ENCODE results near the gene PPP6R2. TPM values are rescaled to one million over a fixed set of nuclear protein-coding genes. Genes with fewer than 3 reads are reported as not detected.

Gene PPP6R2
- total and polyA plus RNA-seq, 2 of the 8 experiments (the other 6 are each of a cell fraction or from before 2014, with no cell fraction given), result 25.0 to 32.2 TPM

GRCh38 chr22:50408311-50408710, 65.2 kb downstream of the PPP6R2 start:
- Histone ChIP-seq H3K27ac (ENCODE audit: low read depth, low read length) (no peak overlapping the region), H3K36me3 (ENCODE audit: control insufficient read depth in 2 of 4, insufficient read depth in 4 of 4, low read length in 3 of 4) (peaks cover 0 to 18% (median 1%) of the 10 kb centered on the region in 4 experiments; a peak in 4 of 8 replicates), H3K27me3 (replicated peaks in 1 of 4; ENCODE audit: control insufficient read depth in 3 of 4, extremely low read depth in 1 of 4, insufficient read depth in 3 of 4, low read length in 3 of 4) (no peaks in the 10 kb centered on the region), H4K8ac (ENCODE audit: extremely low read depth, insufficient read depth, low read length) (no peak overlapping the region), H3K23me2 (ENCODE audit: low read depth, low read length) (no peaks in the 10 kb centered on the region), H2BK5ac (ENCODE audit: low read depth, low read length) (no peak overlapping the region), H2BK20ac (ENCODE audit: low read length) (no peak overlapping the region), H3K4me1 (replicated peaks in 1 of 4; ENCODE audit: control insufficient read depth in 3 of 4, insufficient read depth in 4 of 4, low read length in 3 of 4) (no peaks in the 10 kb centered on the region), H4K91ac (replicated peaks; ENCODE audit: insufficient read length, low read length) (no peak overlapping the region), H3K23ac (ENCODE audit: insufficient read length) (no peak overlapping the region), H3K79me2 (ENCODE audit: control insufficient read depth in 1 of 2, insufficient read depth in 2 of 2, low read length in 2 of 2) (no peaks in the 10 kb centered on the region), H4K20me1 (replicated peaks in 1 of 2; ENCODE audit: control insufficient read depth in 1 of 2, insufficient read depth in 2 of 2, low read length in 2 of 2) (no peaks in the 10 kb centered on the region), H3K14ac (ENCODE audit: insufficient read length) (no peak overlapping the region), H3K4me2 (ENCODE audit: insufficient read depth in 1 of 2, low read depth in 2 of 2, low read length in 2 of 2) (no peak overlapping the region), H3K56ac (replicated peaks; ENCODE audit: insufficient read length, low read depth, low read length) (no peak overlapping the region), H2BK12ac (ENCODE audit: low read depth, low read length) (no peak overlapping the region), H3K4ac (replicated peaks; ENCODE audit: insufficient read length, low read depth, low read length) (no peak overlapping the region), H3K9me3 (ENCODE audit: insufficient read depth in 2 of 2, low read depth in 1 of 2, low read length in 1 of 2) (no peaks in the 10 kb centered on the region), H2AK5ac (ENCODE audit: low read depth, low read length) (no peak overlapping the region), H2BK15ac (ENCODE audit: low read length) (no peak overlapping the region), H3K4me3 (ENCODE audit: extremely low read depth in 1 of 4, insufficient read depth in 2 of 4, low read depth in 3 of 4, low read length in 4 of 4) (no peak overlapping the region), H4K5ac (ENCODE audit: insufficient read length, low read depth, low read length) (no peak overlapping the region), H3K9ac (replicated peaks in 1 of 4; ENCODE audit: extremely low read depth in 1 of 4, low read depth in 3 of 4, low read length in 3 of 4) (no peak overlapping the region), H2BK120ac (replicated peaks; ENCODE audit: low read depth, low read length) (no peak overlapping the region), H2AFZ (ENCODE audit: low read length) (no peak overlapping the region), H3K79me1 (ENCODE audit: low read depth, low read length) (no peaks in the 10 kb centered on the region), H3K18ac (ENCODE audit: extremely low read depth, low read length) (no peak overlapping the region)
- FAIRE-seq (no peak), DNase-seq (ENCODE audit: low read depth in 1 of 2, low spot score in 2 of 2) (no peak)
- WGBS, 2 experiments (ENCODE audit: extremely low coverage in 1 of 2, insufficient coverage in 1 of 2, insufficient read length in 1 of 2, insufficient replicate concordance in 2 of 2, low coverage in 1 of 2, low lambda C conversion rate in 2 of 2, missing lambda C conversion rate in 1 of 2), result 98% methylated on average over 13 of the region's 13 CpGs; no CpG with 5 or more reads in 1 of the 2 experiments
- TF ChIP-seq CTCF (IDR thresholded peaks at IDR 0.05; ENCODE audit: control extremely low read depth in 1 of 3, insufficient read depth in 1 of 3, low read depth in 1 of 3, low read length in 3 of 3), result no peak
- ChIA-PET CTCF (ENCODE audit: partially characterized antibody) (interaction anchor here (0.7 to 1.2 kb wide), 2 partner anchors 9 to 48 kb away, joined by 4 to 5 read pairs; no protein-coding TSS in a partner anchor), POLR2A (ENCODE audit: partially characterized antibody) (no interaction called here)
